ENCODE data around the gene SLC27A6.
"Not testable (repeated sequence)": the region's sequence is repeated elsewhere in the genome, so short reads cannot be mapped to it uniquely, and the experiment has no call there.

SLC27A6 gene

GRCh38 chr5:128980917-128981316, 15.6 kb downstream of the SLC27A6 start:
- no peak for DNase-seq
- intact Hi-C loops (cut with DNase I), result no loop called here

- DNase-seq, result no peak
- intact Hi-C loops (cut with DNase I), result no loop called here
Measured at GRCh38 chr5:128984480-128984879, 19.2 kb downstream of the SLC27A6 start.

GRCh38 chr5:128988476-128988875, 23.2 kb downstream of the SLC27A6 start:
- no peak for DNase-seq
- intact Hi-C loops (cut with DNase I), result no loop called here

- intact Hi-C loops (cut with DNase I), result no loop called here
- no peak for DNase-seq
Measured at GRCh38 chr5:129001841-129002526, 36.7 kb downstream of the SLC27A6 start.

GRCh38 chr5:129002527-129002842, 37.2 kb downstream of the SLC27A6 start:
- intact Hi-C loops (cut with DNase I), result no loop called here
- DNase-seq, result no peak

- intact Hi-C loops (cut with DNase I), result no loop called here
Measured at GRCh38 chr5:129003232-129003631, 37.9 kb downstream of the SLC27A6 start.

GRCh38 chr5:129014185-129014584, 48.9 kb downstream of the SLC27A6 start:
- intact Hi-C loops (cut with DNase I), result no loop called here
- DNase-seq, result no peak

More at GRCh38 chr5:129003232-129003631, 37.9 kb downstream of the SLC27A6 start:
- DNase-seq, result no peak

GRCh38 chr5:129018837-129019236, 53.5 kb downstream of the SLC27A6 start:
- no peak for DNase-seq
- intact Hi-C loops (cut with DNase I), result no loop called here

- no peak for DNase-seq
- intact Hi-C loops (cut with DNase I), result no loop called here
Measured at GRCh38 chr5:129019401-129019908, 54.2 kb downstream of the SLC27A6 start.

- intact Hi-C loops (cut with DNase I), result no loop called here
- DNase-seq, result no peak
Measured at GRCh38 chr5:129020683-129021082, 55.4 kb downstream of the SLC27A6 start.

GRCh38 chr5:129021744-129022143, 56.5 kb downstream of the SLC27A6 start:
- DNase-seq, result no peak
- intact Hi-C loops (cut with DNase I), result no loop called here

- intact Hi-C loops (cut with DNase I), result no loop called here
- DNase-seq, result no peak
Measured at GRCh38 chr5:129022599-129022998, 57.3 kb downstream of the SLC27A6 start.

- intact Hi-C loops (cut with DNase I), result no loop called here
- DNase-seq, result no peak
Measured at GRCh38 chr5:129027260-129027659, 62.0 kb downstream of the SLC27A6 start.

- no peak for DNase-seq
- intact Hi-C loops (cut with DNase I), result no loop called here
Measured at GRCh38 chr5:129031886-129032683, 66.8 kb downstream of the SLC27A6 start.

GRCh38 chr5:129036257-129036656, 71.0 kb downstream of the SLC27A6 start:
- intact Hi-C loops (cut with DNase I); DNase-seq: not testable (repeated sequence)

GRCh38 chr5:129041196-129041881, 76.1 kb downstream of the SLC27A6 start:
- intact Hi-C loops (cut with DNase I), result no loop called here
- DNase-seq, result no peak

GRCh38 chr5:129042306-129042705, 77.0 kb downstream of the SLC27A6 start:
- intact Hi-C loops (cut with DNase I), result no loop called here
- DNase-seq, result no peak

- no peak for DNase-seq
- intact Hi-C loops (cut with DNase I), result no loop called here
Measured at GRCh38 chr5:129043894-129044293, 78.6 kb downstream of the SLC27A6 start.

- DNase-seq, result no peak
- intact Hi-C loops (cut with DNase I), result no loop called here
Measured at GRCh38 chr5:129046151-129046550, 80.9 kb downstream of the SLC27A6 start.

GRCh38 chr5:129048509-129048908, 83.2 kb downstream of the SLC27A6 start:
- intact Hi-C loops (cut with DNase I), result no loop called here
- no peak for DNase-seq
